Glutamatergic neuron (in vitro differentiated cells): ENCODE data around the gene ACTA2. TPM values are rescaled to one million over a fixed set of nuclear protein-coding genes. Genes with fewer than 3 reads are reported as not detected.

Experiments used
- DNase-seq: peaks from one replicate; pipeline ENCODE4 v3.0.0; 2022
- H3K27ac Mint-ChIP-seq: one replicate; pipeline ENCODE4 v1.8.0; 2020; ENCODE audit warnings: mild to moderate bottlenecking, mixed read lengths, inconsistent platforms; ENCODE audit not compliant: unreplicated experiment
- H3K27me3 Mint-ChIP-seq: one replicate; pipeline ENCODE4 v1.8.0; 2020; ENCODE audit warnings: mild to moderate bottlenecking, moderate library complexity, mixed read lengths, inconsistent platforms; ENCODE audit not compliant: unreplicated experiment
- H3K36me3 Mint-ChIP-seq: one replicate; pipeline ENCODE4 v1.8.0; 2020; ENCODE audit warnings: mild to moderate bottlenecking, mixed read lengths, inconsistent platforms; ENCODE audit not compliant: unreplicated experiment
- H3K4me1 Mint-ChIP-seq: one replicate; pipeline ENCODE4 v1.8.0; 2020; ENCODE audit warnings: mild to moderate bottlenecking, low read depth, mixed read lengths, inconsistent platforms; ENCODE audit not compliant: unreplicated experiment
- H3K4me3 Mint-ChIP-seq: one replicate; pipeline ENCODE4 v1.8.0; 2020; ENCODE audit warnings: mild to moderate bottlenecking, mixed read lengths, inconsistent platforms; ENCODE audit not compliant: unreplicated experiment
- H3K9me3 Mint-ChIP-seq: one replicate; pipeline ENCODE4 v1.8.0; 2020; ENCODE audit warnings: mild to moderate bottlenecking, moderate library complexity, mixed read lengths, inconsistent platforms; ENCODE audit not compliant: unreplicated experiment
- CTCF ChIP-seq: fragments of 200-600 bp; sonication (generic); IDR thresholded peaks from one replicate; pipeline ENCODE4 v1.5.0; 2021; ENCODE audit not compliant: partially characterized antibody, unreplicated experiment
- total RNA-seq: library from RNA; stranded (reverse); fragmentation: NEBNext Ultra II Directional; extraction: Animal tissue kit (Norgen Biotek cat#: 25700); gene quantifications from one replicate; pipeline ENCODE4 v1.2.1, GENCODE V29; 2021; ENCODE audit not compliant: unreplicated experiment

Gene ACTA2
- total RNA-seq, 1 donor from 2014 or later, result 4.3 TPM

GRCh38 chr10:88911116-88911515 is 41.5 kb downstream of the ACTA2 start:
- peaks cover 14% of the 10 kb centered on the region for H3K4me1 Mint-ChIP-seq
- no peaks in the 10 kb centered on the region for H3K9me3 Mint-ChIP-seq
- H3K4me3 Mint-ChIP-seq, result no peak overlapping the region

GRCh38 chr10:88908194-88908593 is 44.4 kb downstream of the ACTA2 start:
- Mint-ChIP-seq H3K4me1 (peaks cover 11% of the 10 kb centered on the region), H3K27ac (no peak overlapping the region), H3K4me3 (no peak overlapping the region), H3K36me3 (no peaks in the 10 kb centered on the region), H3K27me3 (no peaks in the 10 kb centered on the region), H3K9me3 (no peaks in the 10 kb centered on the region)
- no peak for DNase-seq
- TF ChIP-seq CTCF, result no peak

More at GRCh38 chr10:88911116-88911515, 41.5 kb downstream of the ACTA2 start:
- no peak for TF ChIP-seq CTCF
- no peak for DNase-seq
- Mint-ChIP-seq H3K36me3 (no peaks in the 10 kb centered on the region), H3K27me3 (no peaks in the 10 kb centered on the region), H3K27ac (no peak overlapping the region)

GRCh38 chr10:88906921-88907320 is 45.7 kb downstream of the ACTA2 start:
- Mint-ChIP-seq H3K4me1 (peaks cover 2% of the 10 kb centered on the region), H3K27me3 (no peaks in the 10 kb centered on the region), H3K36me3 (no peaks in the 10 kb centered on the region), H3K4me3 (no peak overlapping the region), H3K27ac (no peak overlapping the region), H3K9me3 (no peaks in the 10 kb centered on the region)
- TF ChIP-seq CTCF, result no peak
- DNase-seq, result no peak

GRCh38 chr10:88903715-88904114 is 48.9 kb downstream of the ACTA2 start:
- H3K27me3 Mint-ChIP-seq, result no peaks in the 10 kb centered on the region
- H3K27ac Mint-ChIP-seq, result no peak overlapping the region
- TF ChIP-seq CTCF, result no peak
- no peaks in the 10 kb centered on the region for H3K36me3 Mint-ChIP-seq
- H3K4me1 Mint-ChIP-seq, result peaks cover 4% of the 10 kb centered on the region
- H3K4me3 Mint-ChIP-seq, result no peak overlapping the region
- no peaks in the 10 kb centered on the region for H3K9me3 Mint-ChIP-seq
- DNase-seq, result no peak

- H3K4me1 Mint-ChIP-seq, result peaks cover 4% of the 10 kb centered on the region
- H3K27me3 Mint-ChIP-seq, result no peaks in the 10 kb centered on the region
- no peak overlapping the region for H3K27ac Mint-ChIP-seq
- no peak overlapping the region for H3K4me3 Mint-ChIP-seq
- H3K9me3 Mint-ChIP-seq, result no peaks in the 10 kb centered on the region
- no peak for TF ChIP-seq CTCF
- H3K36me3 Mint-ChIP-seq, result no peaks in the 10 kb centered on the region
- no peak for DNase-seq
Measured at GRCh38 chr10:88901984-88902789, 50.4 kb downstream of the ACTA2 start.
